ENCODE results near the gene DDI2.

DNA sequence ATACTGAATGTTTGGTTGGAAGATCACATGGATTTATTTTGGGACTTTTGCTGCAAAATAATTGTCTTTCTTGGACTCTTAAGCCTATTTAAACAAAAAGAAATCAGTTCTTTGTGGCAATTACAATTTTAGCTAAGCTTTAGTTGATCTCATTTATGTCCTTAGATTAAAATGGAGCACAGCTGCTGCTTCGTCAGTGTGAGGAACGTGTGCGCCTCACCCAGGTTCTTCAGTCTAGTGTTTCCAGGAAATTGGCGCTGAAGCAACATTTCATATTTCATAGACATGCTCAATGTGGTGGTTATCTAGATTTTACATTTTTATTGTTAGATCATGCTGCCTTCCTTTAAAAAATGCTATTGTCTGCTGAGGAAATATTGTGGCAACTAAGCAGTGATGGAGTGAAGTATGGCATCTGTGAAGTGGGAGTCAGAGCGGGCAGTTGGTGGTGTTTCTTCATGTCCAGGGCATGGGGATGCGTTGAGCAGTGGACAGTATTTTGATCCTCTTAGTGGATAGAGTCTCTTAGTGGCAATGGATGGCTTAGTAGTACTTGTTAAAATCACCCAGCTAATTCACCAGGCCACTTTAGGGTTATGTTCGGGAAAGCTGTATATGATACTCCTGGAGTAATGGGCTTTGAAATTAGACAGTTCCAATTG, 5.6 kb downstream of the DDI2 start:
- no peak for TF ChIP-seq CTCF (IDR thresholded peaks at IDR 0.05)
- TF ChIP-seq EZH2phosphoT487 (IDR thresholded peaks at IDR 0.05) = no peak
